HEK293 (cell line): ENCODE results near the gene LIG3.

ENCODE experiments used
- CTCF ChIA-PET: fragments of 350-600 bp; formaldehyde crosslinking; extraction: SDS; loops from one replicate; lab custom pipeline; 2021; ENCODE audit warnings: antibody characterized with exemption; lab: Yijun Ruan, JAX
- POLR2A ChIA-PET: fragments of 300-600 bp; formaldehyde crosslinking; extraction: SDS; loops from one replicate; lab custom pipeline; 2020; ENCODE audit warnings: antibody characterized with exemption, inconsistent platforms; lab: Yijun Ruan, JAX
- H3K27ac ChIP-seq: fragments of 200-500 bp; sonication (Bioruptor generic); 2 replicates; pipeline ENCODE4 v1.5.1; 2014; ENCODE audit warnings: low read depth, low read length, control low read depth, inconsistent platforms; ENCODE audit errors: extremely low read depth
- H3K36me3 ChIP-seq, 2 experiments: fragments of 200-500 bp in 1 of 2; sonication (Bioruptor generic) in 1 of 2; 1 replicate in 1 of 2; 2 replicates in 1 of 2; pipeline ENCODE4 v1.5.1; 2014 to 2017; ENCODE audit warnings: inconsistent platforms in 2 of 2, low read length in 2 of 2; ENCODE audit not compliant: control insufficient read depth in 2 of 2, insufficient read depth in 1 of 2
- H3K4me1 ChIP-seq: fragments of 200-500 bp; sonication (Bioruptor generic); 2 replicates; pipeline ENCODE4 v1.5.1; 2014; ENCODE audit warnings: mild to moderate bottlenecking, low read length, inconsistent platforms; ENCODE audit not compliant: control insufficient read depth, insufficient read depth
- H3K4me3 ChIP-seq: 2 replicates; pipeline ENCODE4 v1.5.1; 2011; ENCODE audit warnings: low read depth, mild to moderate bottlenecking, control low read depth, low read length, moderate library complexity
- H3K9me3 ChIP-seq: fragments of 200-500 bp; sonication (Bioruptor generic); 2 replicates; pipeline ENCODE4 v1.5.1; 2014; ENCODE audit warnings: low read depth, low read length, inconsistent platforms; ENCODE audit not compliant: control insufficient read depth, insufficient read depth
- ELK4 ChIP-seq: IDR thresholded peaks from 2 replicates; pipeline ENCODE4 v1.6.1; 2011; ENCODE audit warnings: mild to moderate bottlenecking, low read depth, low read length, borderline replicate concordance
- GLI4 ChIP-seq: fragments of 450-650 bp; formaldehyde crosslinking; IDR thresholded peaks from 2 replicates; pipeline ENCODE4 v1.5.1; 2016; ENCODE audit warnings: missing biosample characterization, missing genetic modification characterization
- GLIS2 ChIP-seq: fragments of 450-650 bp; formaldehyde crosslinking; IDR thresholded peaks from 2 replicates; pipeline ENCODE4 v1.5.1; 2016; ENCODE audit warnings: missing biosample characterization, missing genetic modification characterization
- KLF1 ChIP-seq: fragments of 450-650 bp; formaldehyde crosslinking; IDR thresholded peaks from 2 replicates; pipeline ENCODE4 v1.5.1; 2016; ENCODE audit warnings: missing biosample characterization, missing genetic modification characterization
- KLF16 ChIP-seq: fragments of 450-650 bp; formaldehyde crosslinking; IDR thresholded peaks from 2 replicates; pipeline ENCODE4 v1.5.1; 2017; ENCODE audit warnings: missing biosample characterization, missing genetic modification characterization
- KLF7 ChIP-seq: fragments of 450-650 bp; formaldehyde crosslinking; IDR thresholded peaks from 2 replicates; pipeline ENCODE4 v1.5.1; 2016; ENCODE audit warnings: missing biosample characterization, missing genetic modification characterization, borderline replicate concordance
- SCRT1 ChIP-seq: fragments of 450-650 bp; formaldehyde crosslinking; IDR thresholded peaks from 2 replicates; pipeline ENCODE4 v1.5.1; 2016; ENCODE audit warnings: missing biosample characterization, missing genetic modification characterization, borderline replicate concordance
- TRIM28 ChIP-seq: IDR thresholded peaks from 2 replicates; pipeline ENCODE4 v1.6.1; 2011; ENCODE audit warnings: low read length, control low read depth, borderline replicate concordance
- YY1 ChIP-seq: fragments of 450-650 bp; formaldehyde crosslinking; IDR thresholded peaks from 2 replicates; pipeline ENCODE4 v1.5.1; 2018; ENCODE audit warnings: missing biosample characterization, missing genetic modification characterization
- ZBTB17 ChIP-seq: fragments of 450-650 bp; formaldehyde crosslinking; IDR thresholded peaks from 2 replicates; pipeline ENCODE4 v1.5.1; 2016; ENCODE audit warnings: missing biosample characterization, missing genetic modification characterization
- ZBTB20 ChIP-seq: fragments of 450-650 bp; formaldehyde crosslinking; IDR thresholded peaks from 2 replicates; pipeline ENCODE4 v1.5.1; 2016; ENCODE audit warnings: missing biosample characterization, missing genetic modification characterization
- ZEB2 ChIP-seq: fragments of 450-650 bp; formaldehyde crosslinking; IDR thresholded peaks from 2 replicates; pipeline ENCODE4 v1.5.1; 2016; ENCODE audit warnings: missing biosample characterization, missing genetic modification characterization
- ZFHX2 ChIP-seq: fragments of 450-650 bp; formaldehyde crosslinking; conservative IDR thresholded peaks from 2 replicates; pipeline ENCODE4 v1.5.1; 2016; ENCODE audit warnings: missing biosample characterization, missing genetic modification characterization
- ZNF155 ChIP-seq: fragments of 450-650 bp; formaldehyde crosslinking; IDR thresholded peaks from 2 replicates; pipeline ENCODE4 v1.5.1; 2016; ENCODE audit warnings: missing biosample characterization, missing genetic modification characterization
- ZNF202 ChIP-seq: fragments of 450-650 bp; formaldehyde crosslinking; IDR thresholded peaks from 2 replicates; pipeline ENCODE4 v1.5.1; 2016; ENCODE audit warnings: missing biosample characterization, missing genetic modification characterization, borderline replicate concordance
- ZNF23 ChIP-seq: fragments of 450-650 bp; formaldehyde crosslinking; IDR thresholded peaks from 2 replicates; pipeline ENCODE4 v1.5.1; 2016; ENCODE audit warnings: missing biosample characterization, missing genetic modification characterization, borderline replicate concordance
- ZNF335 ChIP-seq: fragments of 450-650 bp; formaldehyde crosslinking; conservative IDR thresholded peaks from 2 replicates; pipeline ENCODE4 v1.5.1; 2016; ENCODE audit warnings: missing biosample characterization, missing genetic modification characterization
- ZNF341 ChIP-seq: fragments of 450-650 bp; formaldehyde crosslinking; IDR thresholded peaks from 2 replicates; pipeline ENCODE4; 2016; ENCODE audit warnings: low read depth, missing biosample characterization, missing genetic modification characterization
- ZNF394 ChIP-seq: fragments of 450-650 bp; formaldehyde crosslinking; IDR thresholded peaks from 2 replicates; pipeline ENCODE4 v1.5.1; 2016; ENCODE audit warnings: missing biosample characterization, missing genetic modification characterization, mild to moderate bottlenecking, moderate library complexity, borderline replicate concordance
- ZNF596 ChIP-seq: fragments of 450-650 bp; IDR thresholded peaks from 2 replicates; pipeline ENCODE4 v1.5.0; 2018; ENCODE audit warnings: missing biosample characterization, mild to moderate bottlenecking, missing genetic modification characterization, moderate library complexity
- ZNF621 ChIP-seq: fragments of 450-650 bp; formaldehyde crosslinking; IDR thresholded peaks from 2 replicates; pipeline ENCODE4 v1.5.1; 2017; ENCODE audit warnings: missing biosample characterization, missing genetic modification characterization
- ZNF660 ChIP-seq: fragments of 450-650 bp; IDR thresholded peaks from 2 replicates; pipeline ENCODE4 v1.5.1; 2018; ENCODE audit warnings: missing biosample characterization, mild to moderate bottlenecking, missing genetic modification characterization
- ZNF777 ChIP-seq: fragments of 450-650 bp; formaldehyde crosslinking; IDR thresholded peaks from 2 replicates; pipeline ENCODE4 v1.5.1; 2017; ENCODE audit warnings: missing biosample characterization, missing genetic modification characterization, borderline replicate concordance
- ZSCAN30 ChIP-seq: fragments of 450-650 bp; IDR thresholded peaks from 2 replicates; pipeline ENCODE4 v1.5.1; 2018; ENCODE audit warnings: missing biosample characterization, mild to moderate bottlenecking, missing genetic modification characterization, moderate library complexity
- TF ChIP-seq, protein P1 (sequence below): fragments of 450-650 bp; formaldehyde crosslinking; IDR thresholded peaks from 2 replicates; pipeline ENCODE4 v1.5.1; 2016; ENCODE audit warnings: missing biosample characterization, missing genetic modification characterization, low read depth
- TF ChIP-seq, protein P2 (sequence below): fragments of 450-650 bp; formaldehyde crosslinking; optimal IDR thresholded peaks from 2 replicates; pipeline ENCODE3; 2016; ENCODE audit warnings: missing biosample characterization, mild to moderate bottlenecking, missing genetic modification characterization
- TF ChIP-seq, protein P3 (sequence below): fragments of 450-650 bp; formaldehyde crosslinking; IDR thresholded peaks from 2 replicates; pipeline ENCODE4 v1.5.1; 2017; ENCODE audit warnings: missing biosample characterization, missing genetic modification characterization

The LIG3 gene

GRCh38 chr17:35046740-35047283, 66.5 kb downstream of the LIG3 start (continued):
- TF ChIP-seq ZNF660 (tag by site-specific recombination): 0 out of 2 replicates have a peak, but pooled peaks have one; percentile 32
- TF ChIP-seq TRIM28: no peak
- TF ChIP-seq ZNF394: no peak
- no peak for TF ChIP-seq KLF7
- TF ChIP-seq GLI4 (tag by site-specific recombination): no peak
- TF ChIP-seq ZBTB17 (tag by site-specific recombination): peak; percentile 74
- no peak for TF ChIP-seq ZNF621 (tag by site-specific recombination)
- 0 out of 2 replicates have a peak, but pooled peaks have one; percentile 22 for TF ChIP-seq ZBTB20 (tag by site-specific recombination)

DNA sequence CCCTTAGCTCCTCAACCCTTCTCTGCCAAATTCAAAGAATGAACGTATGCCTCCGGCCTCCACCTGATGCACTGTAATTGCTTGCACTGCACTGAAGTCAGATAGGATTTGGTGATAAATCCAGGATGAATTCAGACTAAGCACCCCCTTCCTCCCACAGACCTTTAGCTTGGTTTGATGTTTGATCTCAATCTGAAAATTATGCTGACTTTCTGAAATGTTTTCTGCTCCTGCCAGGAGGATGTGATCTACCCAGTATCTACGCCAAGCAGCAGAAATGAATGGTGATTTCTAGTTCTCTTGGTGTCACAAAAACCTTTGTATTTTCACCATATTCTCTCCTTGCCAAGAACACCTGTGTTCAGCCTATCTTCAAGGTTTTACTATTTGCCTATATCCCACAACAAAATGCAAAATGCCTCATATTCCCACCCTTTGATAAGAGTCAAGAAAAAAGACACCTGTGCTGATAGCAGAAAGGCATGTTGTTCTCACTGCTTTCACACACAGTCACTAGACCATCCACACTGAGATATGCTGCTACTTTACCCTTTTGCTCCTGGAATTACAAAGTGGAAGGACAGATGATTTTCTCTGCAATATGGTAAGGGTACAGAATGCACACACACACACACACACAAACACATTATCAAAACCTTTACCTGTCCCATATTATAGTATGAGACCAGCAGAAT, 68.5 kb downstream of the LIG3 start:
- POLR2A ChIA-PET: no interaction called here
- CTCF ChIA-PET: interaction anchor here (1.1 kb wide), 1 partner anchor 15 kb away, joined by 3 read pairs; the partner anchor contains the start of gene RFFL
- H3K36me3 ChIP-seq: no peaks in the 10 kb centered on the region
- no peak overlapping the region for H3K4me3 ChIP-seq
- H3K27ac ChIP-seq: no peak overlapping the region
- peaks cover 18% of the 10 kb centered on the region for H3K4me1 ChIP-seq
- no peak for TF ChIP-seq GLIS2 (tag by site-specific recombination)
- TF ChIP-seq, protein P1, sequence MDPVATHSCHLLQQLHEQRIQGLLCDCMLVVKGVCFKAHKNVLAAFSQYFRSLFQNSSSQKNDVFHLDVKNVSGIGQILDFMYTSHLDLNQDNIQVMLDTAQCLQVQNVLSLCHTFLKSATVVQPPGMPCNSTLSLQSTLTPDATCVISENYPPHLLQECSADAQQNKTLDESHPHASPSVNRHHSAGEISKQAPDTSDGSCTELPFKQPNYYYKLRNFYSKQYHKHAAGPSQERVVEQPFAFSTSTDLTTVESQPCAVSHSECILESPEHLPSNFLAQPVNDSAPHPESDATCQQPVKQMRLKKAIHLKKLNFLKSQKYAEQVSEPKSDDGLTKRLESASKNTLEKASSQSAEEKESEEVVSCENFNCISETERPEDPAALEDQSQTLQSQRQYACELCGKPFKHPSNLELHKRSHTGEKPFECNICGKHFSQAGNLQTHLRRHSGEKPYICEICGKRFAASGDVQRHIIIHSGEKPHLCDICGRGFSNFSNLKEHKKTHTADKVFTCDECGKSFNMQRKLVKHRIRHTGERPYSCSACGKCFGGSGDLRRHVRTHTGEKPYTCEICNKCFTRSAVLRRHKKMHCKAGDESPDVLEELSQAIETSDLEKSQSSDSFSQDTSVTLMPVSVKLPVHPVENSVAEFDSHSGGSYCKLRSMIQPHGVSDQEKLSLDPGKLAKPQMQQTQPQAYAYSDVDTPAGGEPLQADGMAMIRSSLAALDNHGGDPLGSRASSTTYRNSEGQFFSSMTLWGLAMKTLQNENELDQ: no peak
- no peak for TF ChIP-seq KLF16 (tag by site-specific recombination)
- TF ChIP-seq ZNF335: no peak
- TF ChIP-seq ZFHX2 (tag by site-specific recombination): no peak
- TF ChIP-seq SCRT1 (tag by site-specific recombination): no peak
- TF ChIP-seq ZNF155 (tag by site-specific recombination): no peak
- TF ChIP-seq ZEB2 (tag by site-specific recombination): no peak
- TF ChIP-seq ZNF777 (tag by site-specific recombination): no peak
- TF ChIP-seq, protein P2, sequence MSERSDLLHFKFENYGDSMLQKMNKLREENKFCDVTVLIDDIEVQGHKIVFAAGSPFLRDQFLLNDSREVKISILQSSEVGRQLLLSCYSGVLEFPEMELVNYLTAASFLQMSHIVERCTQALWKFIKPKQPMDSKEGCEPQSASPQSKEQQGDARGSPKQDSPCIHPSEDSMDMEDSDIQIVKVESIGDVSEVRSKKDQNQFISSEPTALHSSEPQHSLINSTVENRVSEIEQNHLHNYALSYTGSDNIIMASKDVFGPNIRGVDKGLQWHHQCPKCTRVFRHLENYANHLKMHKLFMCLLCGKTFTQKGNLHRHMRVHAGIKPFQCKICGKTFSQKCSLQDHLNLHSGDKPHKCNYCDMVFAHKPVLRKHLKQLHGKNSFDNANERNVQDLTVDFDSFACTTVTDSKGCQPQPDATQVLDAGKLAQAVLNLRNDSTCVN (tag by site-specific recombination): no peak
- TF ChIP-seq, protein P3, sequence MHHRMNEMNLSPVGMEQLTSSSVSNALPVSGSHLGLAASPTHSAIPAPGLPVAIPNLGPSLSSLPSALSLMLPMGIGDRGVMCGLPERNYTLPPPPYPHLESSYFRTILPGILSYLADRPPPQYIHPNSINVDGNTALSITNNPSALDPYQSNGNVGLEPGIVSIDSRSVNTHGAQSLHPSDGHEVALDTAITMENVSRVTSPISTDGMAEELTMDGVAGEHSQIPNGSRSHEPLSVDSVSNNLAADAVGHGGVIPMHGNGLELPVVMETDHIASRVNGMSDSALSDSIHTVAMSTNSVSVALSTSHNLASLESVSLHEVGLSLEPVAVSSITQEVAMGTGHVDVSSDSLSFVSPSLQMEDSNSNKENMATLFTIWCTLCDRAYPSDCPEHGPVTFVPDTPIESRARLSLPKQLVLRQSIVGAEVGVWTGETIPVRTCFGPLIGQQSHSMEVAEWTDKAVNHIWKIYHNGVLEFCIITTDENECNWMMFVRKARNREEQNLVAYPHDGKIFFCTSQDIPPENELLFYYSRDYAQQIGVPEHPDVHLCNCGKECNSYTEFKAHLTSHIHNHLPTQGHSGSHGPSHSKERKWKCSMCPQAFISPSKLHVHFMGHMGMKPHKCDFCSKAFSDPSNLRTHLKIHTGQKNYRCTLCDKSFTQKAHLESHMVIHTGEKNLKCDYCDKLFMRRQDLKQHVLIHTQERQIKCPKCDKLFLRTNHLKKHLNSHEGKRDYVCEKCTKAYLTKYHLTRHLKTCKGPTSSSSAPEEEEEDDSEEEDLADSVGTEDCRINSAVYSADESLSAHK (tag by site-specific recombination): no peak
- no peak for TF ChIP-seq KLF1 (tag by site-specific recombination)
- no peak for TF ChIP-seq ZNF23
- no peak for TF ChIP-seq ELK4
- no peak for TF ChIP-seq ZNF202 (tag by site-specific recombination)
- TF ChIP-seq ZNF596: no peak
- TF ChIP-seq ZSCAN30 (tag by site-specific recombination): no peak
- TF ChIP-seq YY1 (tag by site-specific recombination): no peak
- TF ChIP-seq ZNF341 (tag by site-specific recombination): no peak
- H3K9me3 ChIP-seq: no peaks in the 10 kb centered on the region
